Tibial nerve (tissue), 4 donors: ENCODE measurements around the gene BRCC3. TPM values are rescaled to one million over a fixed set of nuclear protein-coding genes. Genes with fewer than 3 reads are reported as not detected.

Experiments used
- DNase-seq, 2 donors: peaks; one replicate each; pipeline ENCODE4 v3.0.0-alpha.2; 2019; ENCODE audit warnings: low spot score in 2 of 2
- H3K27ac ChIP-seq, 4 donors: fragments of 200-600 bp; sonication (generic) in 3 of 4; one replicate each; pipeline ENCODE4 v1.5.1; 2017 to 2019; ENCODE audit warnings: mild to moderate bottlenecking in 1 of 4
- H3K27me3 ChIP-seq, 2 donors: fragments of 200-600 bp; sonication (generic) in 1 of 2; one replicate each; pipeline versions ENCODE4 v1.5.1 to v1.6.0; 2017 to 2019
- H3K36me3 ChIP-seq, 3 donors: fragments of 200-600 bp; sonication (generic); one replicate each; pipeline ENCODE4 v1.5.1; 2018 to 2019
- H3K4me1 ChIP-seq, 4 donors: fragments of 200-600 bp; sonication (generic) in 3 of 4; one replicate each; pipeline ENCODE4 v1.5.1; 2017 to 2019
- H3K4me3 ChIP-seq, 4 donors: fragments of 200-600 bp; sonication (generic) in 3 of 4; one replicate each; pipeline ENCODE4 v1.5.1; 2017 to 2019; ENCODE audit warnings: mild to moderate bottlenecking in 1 of 4, moderate library complexity in 1 of 4
- H3K9me3 ChIP-seq, 4 donors: fragments of 200-600 bp; sonication (generic) in 3 of 4; one replicate each; pipeline ENCODE4 v1.5.1; 2017 to 2019
- EP300 ChIP-seq, 2 donors: sonication (generic); formaldehyde crosslinking; IDR thresholded peaks; one replicate each; pipeline ENCODE4 v1.6.1; 2017; ENCODE audit warnings: antibody characterized with exemption in 2 of 2, mild to moderate bottlenecking in 1 of 2
- POLR2A ChIP-seq, 2 donors: fragments of 450-650 bp; IDR thresholded peaks; one replicate each; pipeline ENCODE4 v1.6.1; 2017; ENCODE audit warnings: antibody characterized with exemption in 2 of 2, mild to moderate bottlenecking in 2 of 2, moderate library complexity in 2 of 2
- WGBS, 2 donors: methylation state at CpG; one replicate each; pipeline ENCODE4 v1.1.5; 2018; 5-methylcytosine and 5-hydroxymethylcytosine counted together
- total RNA-seq, 4 donors: library from RNA; depleted of rRNA; stranded (reverse); fragments of >200 nt; gene quantifications; one replicate each; pipeline ENCODE4 v1.1.0, GENCODE V29; 2016
- TF ChIP-seq, protein P1 (sequence below), 5 experiments: fragments of 200-600 bp in 3 of 5; fragments of 450-650 bp in 2 of 5; sonication (generic) in 3 of 5; IDR thresholded peaks; one replicate each; pipeline ENCODE4 v1.5.1; 2016 to 2019; ENCODE audit warnings: antibody characterized with exemption in 5 of 5, mild to moderate bottlenecking in 3 of 5, moderate library complexity in 2 of 5

BRCC3 gene
- total RNA-seq, 4 donors from 2014 or later = 6.9 to 17.7 (median 11.5) TPM

DNA sequence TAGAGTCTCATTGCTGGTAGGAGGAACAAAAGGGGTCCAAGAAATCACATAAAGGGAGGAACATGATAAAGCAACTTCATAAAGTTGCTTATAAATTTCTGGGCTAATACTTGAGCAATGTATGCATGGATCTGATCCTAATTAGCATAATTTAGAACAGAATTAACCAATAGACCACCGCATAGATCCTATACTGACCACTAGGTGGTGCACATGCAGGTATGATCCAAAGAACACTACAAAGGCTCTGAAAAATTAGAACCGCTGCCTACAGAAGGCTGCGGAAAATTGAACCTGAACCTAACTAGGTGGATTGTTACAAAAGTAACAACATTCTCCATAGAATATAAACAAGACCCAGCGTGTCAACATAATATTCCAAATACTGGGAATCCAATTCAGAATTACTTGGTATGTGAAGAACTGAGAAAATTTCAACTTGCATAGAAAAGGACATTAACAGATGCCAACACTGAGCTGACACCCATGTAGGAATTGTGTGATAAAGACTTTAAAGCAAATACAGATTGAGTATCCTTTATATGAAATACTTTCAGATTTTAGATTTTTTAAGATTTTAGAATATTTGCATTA is 23.3 kb downstream of the BRCC3 start:
- peaks cover 0 to 3% (median 0%) of the 10 kb centered on the region in 3 donors for H3K36me3 ChIP-seq
- H3K9me3 ChIP-seq = no peaks in the 10 kb centered on the region
- no peak overlapping the region for H3K27ac ChIP-seq
- no peaks in the 10 kb centered on the region for H3K27me3 ChIP-seq
- H3K4me1 ChIP-seq = no peaks in the 10 kb centered on the region
- H3K4me3 ChIP-seq = no peak overlapping the region
- 40 to 42% methylated on average over 4 of the region's 4 CpGs for WGBS, 2 donors
- no peak for DNase-seq
- TF ChIP-seq, protein P1, sequence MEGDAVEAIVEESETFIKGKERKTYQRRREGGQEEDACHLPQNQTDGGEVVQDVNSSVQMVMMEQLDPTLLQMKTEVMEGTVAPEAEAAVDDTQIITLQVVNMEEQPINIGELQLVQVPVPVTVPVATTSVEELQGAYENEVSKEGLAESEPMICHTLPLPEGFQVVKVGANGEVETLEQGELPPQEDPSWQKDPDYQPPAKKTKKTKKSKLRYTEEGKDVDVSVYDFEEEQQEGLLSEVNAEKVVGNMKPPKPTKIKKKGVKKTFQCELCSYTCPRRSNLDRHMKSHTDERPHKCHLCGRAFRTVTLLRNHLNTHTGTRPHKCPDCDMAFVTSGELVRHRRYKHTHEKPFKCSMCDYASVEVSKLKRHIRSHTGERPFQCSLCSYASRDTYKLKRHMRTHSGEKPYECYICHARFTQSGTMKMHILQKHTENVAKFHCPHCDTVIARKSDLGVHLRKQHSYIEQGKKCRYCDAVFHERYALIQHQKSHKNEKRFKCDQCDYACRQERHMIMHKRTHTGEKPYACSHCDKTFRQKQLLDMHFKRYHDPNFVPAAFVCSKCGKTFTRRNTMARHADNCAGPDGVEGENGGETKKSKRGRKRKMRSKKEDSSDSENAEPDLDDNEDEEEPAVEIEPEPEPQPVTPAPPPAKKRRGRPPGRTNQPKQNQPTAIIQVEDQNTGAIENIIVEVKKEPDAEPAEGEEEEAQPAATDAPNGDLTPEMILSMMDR (IDR thresholded peaks at IDR 0.05) = peak; percentile 21 to 43 (median 41)
- no peak for TF ChIP-seq EP300 (IDR thresholded peaks at IDR 0.05)

DNA sequence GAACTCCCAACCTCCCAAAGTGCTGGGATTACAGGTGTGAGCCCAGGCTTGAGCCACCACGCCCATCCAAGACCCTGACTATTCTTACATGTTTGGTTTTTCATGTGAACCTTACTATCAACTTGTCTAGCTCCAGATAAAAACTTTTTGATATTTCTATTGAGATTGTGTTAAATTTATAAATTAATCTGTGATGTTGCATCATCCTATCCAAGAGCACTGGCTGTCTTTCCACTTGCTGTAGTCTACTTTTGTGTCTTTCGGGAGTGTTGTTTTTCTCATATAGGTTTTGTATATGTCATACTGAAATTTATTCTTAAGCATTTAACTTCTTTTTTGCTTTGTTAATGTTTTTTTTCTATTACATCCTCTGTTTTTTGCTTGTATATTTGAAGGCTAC is 34.6 kb downstream of the BRCC3 start:
- H3K9me3 ChIP-seq = no peaks in the 10 kb centered on the region
- 83 to 96% methylated on average over 2 of the region's 2 CpGs for WGBS, 2 donors
- H3K36me3 ChIP-seq = peaks cover 0 to 10% (median 0%) of the 10 kb centered on the region in 3 donors
- peaks cover 0 to 7% (median 0%) of the 10 kb centered on the region in 4 donors for H3K4me1 ChIP-seq
- TF ChIP-seq EP300 (IDR thresholded peaks at IDR 0.05) (no peak), POLR2A (IDR thresholded peaks at IDR 0.05) (no peak)
- TF ChIP-seq, protein P1 (IDR thresholded peaks at IDR 0.05) = no peak
- no peak for DNase-seq
- H3K27ac ChIP-seq = no peak overlapping the region
- no peak overlapping the region for H3K4me3 ChIP-seq
- H3K27me3 ChIP-seq = no peaks in the 10 kb centered on the region

DNA sequence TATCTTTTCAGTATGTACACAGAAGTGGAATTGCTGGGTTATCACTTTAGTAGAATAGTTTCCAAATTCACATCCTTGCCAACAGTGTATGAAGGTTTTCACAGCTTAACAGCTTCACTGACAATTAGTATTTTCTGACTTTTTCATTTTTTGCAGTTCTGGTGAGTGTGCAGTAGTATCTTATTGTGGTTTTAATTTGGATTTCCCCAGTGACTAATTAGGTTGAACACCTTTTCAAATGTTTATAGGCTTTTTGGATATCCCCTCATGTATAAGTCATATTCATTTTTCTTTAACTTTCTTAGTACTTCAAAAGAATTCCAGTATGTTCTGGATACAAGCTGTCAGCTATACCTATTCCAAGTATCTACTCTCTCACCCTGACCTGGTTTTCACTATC is 37.1 kb downstream of the BRCC3 start:
- H3K9me3 ChIP-seq = no peaks in the 10 kb centered on the region
- no peak for DNase-seq
- peaks cover 0 to 7% (median 0%) of the 10 kb centered on the region in 4 donors for H3K4me1 ChIP-seq
- H3K36me3 ChIP-seq = peaks cover 0 to 10% (median 0%) of the 10 kb centered on the region in 3 donors
- no peaks in the 10 kb centered on the region for H3K27me3 ChIP-seq
- no peak overlapping the region for H3K27ac ChIP-seq
- TF ChIP-seq POLR2A (IDR thresholded peaks at IDR 0.05) (no peak), EP300 (IDR thresholded peaks at IDR 0.05) (no peak)
- TF ChIP-seq, protein P1 (IDR thresholded peaks at IDR 0.05) = no peak
- no peak overlapping the region for H3K4me3 ChIP-seq

DNA sequence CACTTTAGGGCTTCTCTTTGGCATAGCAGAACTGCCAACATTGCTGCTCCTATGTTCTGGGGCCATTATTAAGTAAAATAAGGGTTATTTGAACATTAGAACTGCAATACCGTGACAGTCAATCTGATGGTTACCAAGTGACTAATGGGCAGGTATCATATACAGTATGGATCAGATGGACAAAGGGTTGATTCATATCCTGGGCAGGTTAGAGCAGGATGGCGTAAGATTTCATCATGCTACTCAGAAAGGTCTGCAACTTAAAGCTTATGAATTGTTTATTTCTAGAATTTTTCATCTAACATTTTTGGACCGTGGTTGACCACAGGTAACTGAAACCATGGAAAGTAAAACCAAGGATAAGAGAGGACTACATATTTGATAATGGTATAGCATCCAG is 40.9 kb downstream of the BRCC3 start:
- TF ChIP-seq EP300 (IDR thresholded peaks at IDR 0.05) = no peak
- TF ChIP-seq POLR2A (IDR thresholded peaks at IDR 0.05) = no peak
- TF ChIP-seq, protein P1 (IDR thresholded peaks at IDR 0.05) = no peak
- WGBS, 2 donors = 83 to 94% methylated on average over 3 of the region's 3 CpGs
- Histone ChIP-seq H3K27me3 (no peaks in the 10 kb centered on the region), H3K27ac (no peak overlapping the region), H3K4me1 (no peaks in the 10 kb centered on the region), H3K36me3 (peaks cover 0 to 14% (median 0%) of the 10 kb centered on the region in 3 donors), H3K9me3 (no peaks in the 10 kb centered on the region), H3K4me3 (no peak overlapping the region)
- DNase-seq = no peak

DNA sequence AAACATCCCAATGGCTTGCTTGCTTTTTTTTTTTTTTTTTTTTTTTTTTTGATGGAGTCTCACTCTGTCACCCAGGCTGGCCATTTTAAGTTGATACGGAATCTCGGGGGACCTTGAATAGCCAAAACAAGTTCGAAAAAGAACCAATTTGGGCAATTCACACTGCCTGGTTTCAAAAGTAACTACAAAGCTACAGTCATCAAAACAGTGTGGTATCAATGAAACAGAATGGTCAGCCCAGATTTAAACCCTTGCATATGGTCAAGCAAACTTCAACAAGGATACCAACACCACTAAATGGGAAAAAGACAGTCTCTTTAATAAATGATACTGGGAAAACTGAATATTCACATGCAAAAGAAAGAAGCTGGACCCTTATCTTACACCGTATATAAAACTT is 41.8 kb downstream of the BRCC3 start:
- Histone ChIP-seq H3K27ac (no peak overlapping the region), H3K36me3 (peaks cover 0 to 19% (median 0%) of the 10 kb centered on the region in 3 donors), H3K9me3 (no peaks in the 10 kb centered on the region), H3K4me3 (no peak overlapping the region), H3K27me3 (no peaks in the 10 kb centered on the region), H3K4me1 (no peaks in the 10 kb centered on the region)
- TF ChIP-seq EP300 (IDR thresholded peaks at IDR 0.05) (no peak), POLR2A (IDR thresholded peaks at IDR 0.05) (no peak)
- TF ChIP-seq, protein P1 (IDR thresholded peaks at IDR 0.05) = no peak
- no peak for DNase-seq
- 85 to 96% methylated on average over 4 of the region's 4 CpGs for WGBS, 2 donors
